HCT116 (cell line): ENCODE data around the gene COPS3. TPM values are rescaled to one million over a fixed set of nuclear protein-coding genes. Genes with fewer than 3 reads are reported as not detected.

Source experiments
- ATAC-seq: fragments of 200-7000 bp; cut with Tn5 transposase; 2 replicates; pipeline ENCODE4 v1.9.1; 2020; ENCODE audit warnings: mild to moderate bottlenecking, moderate library complexity
- BruUV-seq: library from RNA; stranded (reverse); fragments of 400-500 nt; replicated peaks from 2 replicates; lab custom pipeline; 2021; lab: Mats Ljungman, UMichigan
- CTCF ChIA-PET: fragments of 300-600 bp; sonication (Branson Sonifier 250); formaldehyde crosslinking; loops from one replicate; lab custom pipeline; 2021; ENCODE audit warnings: antibody characterized with exemption; lab: Charles Lee
- POLR2A ChIA-PET: fragments of 300-600, 350-600 bp; sonication (Branson Sonifier 250); formaldehyde crosslinking; loops from one replicate; lab custom pipeline; 2021; ENCODE audit warnings: antibody characterized with exemption; lab: Charles Lee
- RAD21 ChIA-PET, 2 experiments: fragments of 300-600 bp; sonication (Branson Sonifier 250); formaldehyde crosslinking; loops; one replicate each; lab custom pipeline; 2023; ENCODE audit warnings: low total read pairs in 2 of 2; ENCODE audit not compliant: uncharacterized antibody in 2 of 2, unreplicated experiment in 2 of 2, low non-redundant PET in 1 of 2; lab: Charles Lee
- DNase-seq: peaks from one replicate; pipeline ENCODE4 v3.0.0-alpha.2; 2010; ENCODE audit warnings: low read depth, low spot score
- H2AFZ ChIP-seq: fragments of 200-600 bp; shearing (Covaris generic), sonication (generic); 2 replicates; pipeline ENCODE4 v1.6.1; 2017; ENCODE audit warnings: low read depth, mixed run types, mixed read lengths, antibody characterized with exemption, low read length; ENCODE audit not compliant: poor library complexity, severe bottlenecking
- H3K27ac ChIP-seq: 2 replicates; pipeline ENCODE4 v1.5.1; 2012; ENCODE audit warnings: low read depth, low read length
- H3K27me3 ChIP-seq: fragments of 200-600 bp; sonication (generic); 2 replicates; pipeline ENCODE4 v1.6.1; 2016; ENCODE audit warnings: mixed run types, low read length, mixed read lengths; ENCODE audit not compliant: insufficient read depth
- H3K36me3 ChIP-seq, 2 experiments: fragments of 200-500 bp in 1 of 2; fragments of 200-600 bp in 1 of 2; sonication (Bioruptor generic) in 1 of 2; sonication (generic) in 1 of 2; 2 replicates each; pipeline versions ENCODE4 v1.5.1 to v1.6.1; 2014 to 2016; ENCODE audit warnings: low read length in 2 of 2, inconsistent platforms in 1 of 2, mixed read lengths in 1 of 2, mixed run types in 1 of 2; ENCODE audit not compliant: insufficient read depth in 2 of 2, control insufficient read depth in 1 of 2
- H3K4me1 ChIP-seq, 2 experiments: fragments of 200-600 bp in 1 of 2; sonication (generic) in 1 of 2; 2 replicates each; pipeline versions ENCODE4 v1.5.1 to v1.6.1; 2012 to 2017; ENCODE audit warnings: low read length in 2 of 2, inconsistent platforms in 1 of 2, mild to moderate bottlenecking in 1 of 2, mixed read lengths in 1 of 2, mixed run types in 1 of 2, moderate library complexity in 1 of 2; ENCODE audit not compliant: insufficient read depth in 2 of 2, control insufficient read depth in 1 of 2
- H3K4me2 ChIP-seq: fragments of 200-600 bp; sonication (generic); 2 replicates; pipeline ENCODE4 v1.6.1; 2017; ENCODE audit warnings: mixed run types, low read length, mixed read lengths
- H3K4me3 ChIP-seq, 2 experiments: fragments of 200-600 bp in 1 of 2; sonication (generic) in 1 of 2; replicated peaks in 1 of 2; 2 replicates each; pipeline ENCODE4 v1.5.1; 2011 to 2016; ENCODE audit warnings: low read length in 2 of 2, control low read depth in 1 of 2, low read depth in 1 of 2, mild to moderate bottlenecking in 1 of 2, mixed read lengths in 1 of 2, mixed run types in 1 of 2
- H3K79me2 ChIP-seq: fragments of 200-600 bp; sonication (generic); 2 replicates; pipeline ENCODE4 v1.6.1; 2017; ENCODE audit warnings: mild to moderate bottlenecking, mixed run types, low read length, moderate library complexity, mixed read lengths; ENCODE audit not compliant: insufficient read depth
- H3K9ac ChIP-seq: fragments of 200-600 bp; sonication (generic); 2 replicates; pipeline ENCODE4 v1.6.1; 2016; ENCODE audit warnings: low read length, mixed read lengths
- H3K9me2 ChIP-seq: fragments of 200-600 bp; sonication (generic), shearing (Covaris generic); 2 replicates; pipeline ENCODE4 v1.6.1; 2017; ENCODE audit warnings: mixed run types, mild to moderate bottlenecking, moderate library complexity; ENCODE audit not compliant: insufficient read depth
- H3K9me3 ChIP-seq, 2 experiments: fragments of 200-500 bp in 1 of 2; fragments of 200-600 bp in 1 of 2; sonication (Bioruptor generic) in 1 of 2; sonication (generic) in 1 of 2; 2 replicates each; pipeline ENCODE4 v1.6.1; 2014 to 2017; ENCODE audit warnings: low read length in 2 of 2, mixed read lengths in 2 of 2, inconsistent platforms in 1 of 2, low read depth in 1 of 2, mild to moderate bottlenecking in 1 of 2, mixed run types in 1 of 2, moderate library complexity in 1 of 2; ENCODE audit not compliant: control insufficient read depth in 1 of 2, insufficient read depth in 1 of 2
- H4K20me1 ChIP-seq: fragments of 200-600 bp; sonication (generic), shearing (Covaris generic); 2 replicates; pipeline ENCODE4 v1.6.1; 2017; ENCODE audit warnings: mixed run types, mild to moderate bottlenecking, moderate library complexity; ENCODE audit not compliant: insufficient read depth
- CBX3 ChIP-seq: IDR thresholded peaks from 2 replicates; pipeline ENCODE4 v1.6.1; 2012; ENCODE audit warnings: low read depth
- CEBPB ChIP-seq: IDR thresholded peaks from 2 replicates; pipeline ENCODE4 v1.6.1; 2012; ENCODE audit warnings: low read depth
- ELF1 ChIP-seq: IDR thresholded peaks from 2 replicates; pipeline ENCODE4 v1.6.1; 2012; ENCODE audit warnings: low read depth, borderline replicate concordance
- EZH2phosphoT487 ChIP-seq: fragments of 200-600 bp; IDR thresholded peaks from 2 replicates; pipeline ENCODE4 v1.6.1; 2018; ENCODE audit warnings: antibody characterized with exemption, borderline replicate concordance
- FOSL1 ChIP-seq: IDR thresholded peaks from 2 replicates; pipeline ENCODE4 v1.6.1; 2012; ENCODE audit warnings: low read depth
- POLR2A ChIP-seq: IDR thresholded peaks from 2 replicates; pipeline ENCODE4 v1.7.0; 2011; ENCODE audit warnings: borderline replicate concordance; ENCODE audit not compliant: insufficient read depth, insufficient read length; ENCODE audit errors: extremely low read depth
- POLR2AphosphoS5 ChIP-seq: IDR thresholded peaks from 2 replicates; pipeline ENCODE4 v1.6.1; 2011; ENCODE audit warnings: mild to moderate bottlenecking, low read depth, low read length, moderate library complexity
- SIN3A ChIP-seq: IDR thresholded peaks from 2 replicates; pipeline ENCODE4 v1.6.1; 2012; ENCODE audit warnings: low read depth
- SRF ChIP-seq: IDR thresholded peaks from 2 replicates; pipeline ENCODE4 v1.6.1; 2012; ENCODE audit warnings: low read depth
- TCF7L2 ChIP-seq: IDR thresholded peaks from 2 replicates; pipeline ENCODE4 v1.7.0; 2011; ENCODE audit warnings: borderline replicate concordance, inconsistent platforms; ENCODE audit not compliant: insufficient read depth, insufficient read length; ENCODE audit errors: extremely low read depth
- ZFX ChIP-seq: fragments of 450-650 bp; IDR thresholded peaks from 2 replicates; pipeline ENCODE4 v1.6.1; 2017
- ZNF274 ChIP-seq: fragments of 200-500 bp; sonication (Bioruptor generic); IDR thresholded peaks from 2 replicates; pipeline ENCODE4 v1.6.1; 2014; ENCODE audit warnings: mild to moderate bottlenecking, low read depth, low read length, inconsistent platforms
- intact Hi-C: fragments of 100-400 bp; cut with micrococcal nuclease; formaldehyde crosslinking; loops from 2 replicates; pipeline ENCODE4 v1.10.0; 2022
- total RNA-seq: library from RNA; stranded (reverse); gene quantifications from one replicate; pipeline ENCODE4 v1.2.1, GENCODE V29; 2021; ENCODE audit not compliant: unreplicated experiment
- TF ChIP-seq, protein P1 (sequence below): IDR thresholded peaks from 2 replicates; pipeline ENCODE4 v1.6.1; 2012
- TF ChIP-seq, protein P2 (sequence below): IDR thresholded peaks from 2 replicates; pipeline ENCODE4 v1.6.1; 2011; ENCODE audit warnings: mild to moderate bottlenecking, low read length, moderate library complexity; ENCODE audit not compliant: insufficient replicate concordance; ENCODE audit errors: extremely low read depth
- TF ChIP-seq, protein P3 (sequence below): IDR thresholded peaks from 2 replicates; pipeline ENCODE4 v1.6.1; 2012; ENCODE audit warnings: low read depth
- TF ChIP-seq, protein P4 (sequence below), 3 experiments: fragments of 200-600 bp in 1 of 3; sonication (generic) in 1 of 3; IDR thresholded peaks in 2 of 3; conservative IDR thresholded peaks in 1 of 3; 2 replicates each; pipeline ENCODE4 v1.5.1; 2012 to 2017; ENCODE audit warnings: low read depth in 2 of 3, low read length in 2 of 3, antibody characterized with exemption in 1 of 3, borderline replicate concordance in 1 of 3, control low read depth in 1 of 3, mild to moderate bottlenecking in 1 of 3, mixed read lengths in 1 of 3, mixed run types in 1 of 3, moderate library complexity in 1 of 3; ENCODE audit not compliant: insufficient read depth in 1 of 3

COPS3 gene
- total RNA-seq, 1 experiment from 2014 or later: 99.0 TPM

DNA sequence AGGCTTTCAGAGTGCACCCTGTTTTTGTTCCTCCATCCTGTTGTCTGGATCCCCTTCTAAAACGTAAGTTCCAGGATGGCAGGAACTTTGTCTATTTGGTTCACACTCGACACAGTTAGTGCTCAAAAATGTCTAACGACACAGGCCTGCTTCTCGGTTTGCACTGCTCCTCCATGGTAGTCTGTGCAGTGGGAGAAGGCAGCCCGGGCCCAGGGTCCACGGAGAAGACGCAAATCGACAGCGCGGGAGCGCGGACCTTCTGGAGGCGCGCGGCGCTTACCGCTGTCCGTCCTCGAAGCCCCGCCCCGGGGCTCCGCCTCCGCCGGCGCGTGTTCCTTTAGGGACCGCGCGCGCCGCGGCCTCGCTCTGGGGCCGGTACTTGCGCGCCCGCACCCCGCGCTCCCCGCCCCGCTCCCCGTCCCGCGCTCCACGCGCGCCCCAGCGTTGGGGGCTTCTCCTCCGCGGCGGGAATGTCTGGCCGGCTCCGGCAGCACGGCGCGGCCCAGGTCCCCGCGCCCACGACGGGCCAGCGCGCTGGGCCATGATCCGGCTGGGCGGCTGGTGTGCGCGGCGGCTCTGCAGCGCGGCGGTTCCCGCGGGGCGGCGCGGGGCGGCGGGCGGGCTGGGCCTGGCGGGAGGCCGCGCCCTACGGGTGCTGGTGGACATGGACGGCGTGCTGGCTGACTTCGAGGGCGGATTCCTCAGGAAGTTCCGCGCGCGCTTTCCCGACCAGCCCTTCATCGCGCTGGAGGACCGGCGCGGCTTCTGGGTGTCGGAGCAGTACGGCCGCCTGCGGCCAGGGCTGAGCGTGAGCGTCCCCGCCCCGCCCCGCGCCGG, 22.2 kb upstream of the COPS3 start, which contains the start of gene NT5M:
NT5M (plus strand) TSS at position 364 of the 837 bp plus-strand sequence; CDS start at position 542, 178 bp downstream.
- no peaks in the 10 kb centered on the region for H3K9me3 ChIP-seq
- no TSS peak for BruUV-seq
- POLR2A ChIA-PET: no interaction called here
- no peaks in the 10 kb centered on the region for H3K9me2 ChIP-seq
- no peaks in the 10 kb centered on the region for H4K20me1 ChIP-seq
- no peaks in the 10 kb centered on the region for H3K36me3 ChIP-seq
- H3K79me2 ChIP-seq: peaks cover 7% of the 10 kb centered on the region; the same call in 1 of the 2 replicates
- intact Hi-C loops: no loop called here
- H3K4me1 ChIP-seq: peaks cover 5 to 22% of the 10 kb centered on the region in 2 experiments
- peak within 1 kb of the TSS; percentile 91 for H3K4me2 ChIP-seq
- DNase-seq: no peak
- TF ChIP-seq POLR2A (peak; percentile 49), SRF (no peak), ZNF274 (no peak), EZH2phosphoT487 (no peak), CEBPB (no peak), CBX3 (no peak; the same call in 1 of the 2 replicates), FOSL1 (no peak), POLR2AphosphoS5 (peak; percentile 85), TCF7L2 (peak; percentile 30), SIN3A (peak; percentile 57; the same call in 1 of the 2 replicates), ZFX (peak; percentile 96), ELF1 (no peak)
- TF ChIP-seq, protein P1, sequence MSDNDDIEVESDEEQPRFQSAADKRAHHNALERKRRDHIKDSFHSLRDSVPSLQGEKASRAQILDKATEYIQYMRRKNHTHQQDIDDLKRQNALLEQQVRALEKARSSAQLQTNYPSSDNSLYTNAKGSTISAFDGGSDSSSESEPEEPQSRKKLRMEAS: peak; percentile 71
- TF ChIP-seq, protein P2, sequence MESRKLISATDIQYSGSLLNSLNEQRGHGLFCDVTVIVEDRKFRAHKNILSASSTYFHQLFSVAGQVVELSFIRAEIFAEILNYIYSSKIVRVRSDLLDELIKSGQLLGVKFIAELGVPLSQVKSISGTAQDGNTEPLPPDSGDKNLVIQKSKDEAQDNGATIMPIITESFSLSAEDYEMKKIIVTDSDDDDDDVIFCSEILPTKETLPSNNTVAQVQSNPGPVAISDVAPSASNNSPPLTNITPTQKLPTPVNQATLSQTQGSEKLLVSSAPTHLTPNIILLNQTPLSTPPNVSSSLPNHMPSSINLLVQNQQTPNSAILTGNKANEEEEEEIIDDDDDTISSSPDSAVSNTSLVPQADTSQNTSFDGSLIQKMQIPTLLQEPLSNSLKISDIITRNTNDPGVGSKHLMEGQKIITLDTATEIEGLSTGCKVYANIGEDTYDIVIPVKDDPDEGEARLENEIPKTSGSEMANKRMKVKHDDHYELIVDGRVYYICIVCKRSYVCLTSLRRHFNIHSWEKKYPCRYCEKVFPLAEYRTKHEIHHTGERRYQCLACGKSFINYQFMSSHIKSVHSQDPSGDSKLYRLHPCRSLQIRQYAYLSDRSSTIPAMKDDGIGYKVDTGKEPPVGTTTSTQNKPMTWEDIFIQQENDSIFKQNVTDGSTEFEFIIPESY: peak; percentile 23
- TF ChIP-seq, protein P3, sequence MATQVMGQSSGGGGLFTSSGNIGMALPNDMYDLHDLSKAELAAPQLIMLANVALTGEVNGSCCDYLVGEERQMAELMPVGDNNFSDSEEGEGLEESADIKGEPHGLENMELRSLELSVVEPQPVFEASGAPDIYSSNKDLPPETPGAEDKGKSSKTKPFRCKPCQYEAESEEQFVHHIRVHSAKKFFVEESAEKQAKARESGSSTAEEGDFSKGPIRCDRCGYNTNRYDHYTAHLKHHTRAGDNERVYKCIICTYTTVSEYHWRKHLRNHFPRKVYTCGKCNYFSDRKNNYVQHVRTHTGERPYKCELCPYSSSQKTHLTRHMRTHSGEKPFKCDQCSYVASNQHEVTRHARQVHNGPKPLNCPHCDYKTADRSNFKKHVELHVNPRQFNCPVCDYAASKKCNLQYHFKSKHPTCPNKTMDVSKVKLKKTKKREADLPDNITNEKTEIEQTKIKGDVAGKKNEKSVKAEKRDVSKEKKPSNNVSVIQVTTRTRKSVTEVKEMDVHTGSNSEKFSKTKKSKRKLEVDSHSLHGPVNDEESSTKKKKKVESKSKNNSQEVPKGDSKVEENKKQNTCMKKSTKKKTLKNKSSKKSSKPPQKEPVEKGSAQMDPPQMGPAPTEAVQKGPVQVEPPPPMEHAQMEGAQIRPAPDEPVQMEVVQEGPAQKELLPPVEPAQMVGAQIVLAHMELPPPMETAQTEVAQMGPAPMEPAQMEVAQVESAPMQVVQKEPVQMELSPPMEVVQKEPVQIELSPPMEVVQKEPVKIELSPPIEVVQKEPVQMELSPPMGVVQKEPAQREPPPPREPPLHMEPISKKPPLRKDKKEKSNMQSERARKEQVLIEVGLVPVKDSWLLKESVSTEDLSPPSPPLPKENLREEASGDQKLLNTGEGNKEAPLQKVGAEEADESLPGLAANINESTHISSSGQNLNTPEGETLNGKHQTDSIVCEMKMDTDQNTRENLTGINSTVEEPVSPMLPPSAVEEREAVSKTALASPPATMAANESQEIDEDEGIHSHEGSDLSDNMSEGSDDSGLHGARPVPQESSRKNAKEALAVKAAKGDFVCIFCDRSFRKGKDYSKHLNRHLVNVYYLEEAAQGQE: no peak
- TF ChIP-seq, protein P4, sequence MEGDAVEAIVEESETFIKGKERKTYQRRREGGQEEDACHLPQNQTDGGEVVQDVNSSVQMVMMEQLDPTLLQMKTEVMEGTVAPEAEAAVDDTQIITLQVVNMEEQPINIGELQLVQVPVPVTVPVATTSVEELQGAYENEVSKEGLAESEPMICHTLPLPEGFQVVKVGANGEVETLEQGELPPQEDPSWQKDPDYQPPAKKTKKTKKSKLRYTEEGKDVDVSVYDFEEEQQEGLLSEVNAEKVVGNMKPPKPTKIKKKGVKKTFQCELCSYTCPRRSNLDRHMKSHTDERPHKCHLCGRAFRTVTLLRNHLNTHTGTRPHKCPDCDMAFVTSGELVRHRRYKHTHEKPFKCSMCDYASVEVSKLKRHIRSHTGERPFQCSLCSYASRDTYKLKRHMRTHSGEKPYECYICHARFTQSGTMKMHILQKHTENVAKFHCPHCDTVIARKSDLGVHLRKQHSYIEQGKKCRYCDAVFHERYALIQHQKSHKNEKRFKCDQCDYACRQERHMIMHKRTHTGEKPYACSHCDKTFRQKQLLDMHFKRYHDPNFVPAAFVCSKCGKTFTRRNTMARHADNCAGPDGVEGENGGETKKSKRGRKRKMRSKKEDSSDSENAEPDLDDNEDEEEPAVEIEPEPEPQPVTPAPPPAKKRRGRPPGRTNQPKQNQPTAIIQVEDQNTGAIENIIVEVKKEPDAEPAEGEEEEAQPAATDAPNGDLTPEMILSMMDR (IDR thresholded peaks at IDR 0.05 in 2 of 3, conservative IDR thresholded peaks at IDR 0.05 in 1 of 3; ENCODE audit: borderline replicate concordance in 1 of 3, insufficient read depth in 1 of 3, low read depth in 2 of 3, low read length in 2 of 3): no peak
- TF ChIP-seq, all 23 proteins: peak for 7
- Histone ChIP-seq H2AFZ (peak within 1 kb of the TSS; percentile 70), H3K9ac (peak within 1 kb of the TSS; percentile 72), H3K27ac (peak within 1 kb of the TSS; percentile 59; the same call in 1 of the 2 replicates), H3K4me3 (peak within 1 kb of the TSS; percentile 54 to 75), H3K27me3 (no peaks in the 10 kb centered on the region)
- CTCF ChIA-PET: no interaction called here
- peak; percentile 96 for ATAC-seq
- RAD21 ChIA-PET: no interaction called here
